Measurements from ENCODE around the gene TJAP1.
"Not testable (repeated sequence)": the region's sequence is repeated elsewhere in the genome, so short reads cannot be mapped to it uniquely, and the experiment has no call there.

TJAP1 gene

GRCh38 chr6:43539409-43539808 is 62.0 kb downstream of the TJAP1 start:
- not testable (repeated sequence) for DNase-seq (ENCODE audit: low read depth)

DNA sequence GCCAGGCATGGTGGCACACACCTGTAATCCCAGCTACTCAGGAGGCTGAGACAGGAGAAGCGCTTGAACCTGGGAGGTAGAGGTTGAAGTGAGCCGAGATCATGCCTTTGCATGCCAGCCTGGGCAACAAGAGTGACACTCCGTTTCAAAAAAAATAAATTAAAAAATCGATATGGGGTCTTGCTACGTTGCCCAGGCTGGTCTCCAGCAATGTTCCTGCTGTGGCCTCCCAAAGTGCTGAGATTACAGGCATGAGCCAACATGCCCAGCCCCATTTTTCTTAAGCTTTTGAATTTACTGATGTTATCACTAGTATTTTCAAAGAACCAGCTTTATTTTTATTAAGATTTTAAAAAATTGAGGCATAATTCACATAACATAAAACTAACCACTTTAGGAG is 63.1 kb downstream of the TJAP1 start:
- no peak for DNase-seq (ENCODE audit: low read depth)

DNA sequence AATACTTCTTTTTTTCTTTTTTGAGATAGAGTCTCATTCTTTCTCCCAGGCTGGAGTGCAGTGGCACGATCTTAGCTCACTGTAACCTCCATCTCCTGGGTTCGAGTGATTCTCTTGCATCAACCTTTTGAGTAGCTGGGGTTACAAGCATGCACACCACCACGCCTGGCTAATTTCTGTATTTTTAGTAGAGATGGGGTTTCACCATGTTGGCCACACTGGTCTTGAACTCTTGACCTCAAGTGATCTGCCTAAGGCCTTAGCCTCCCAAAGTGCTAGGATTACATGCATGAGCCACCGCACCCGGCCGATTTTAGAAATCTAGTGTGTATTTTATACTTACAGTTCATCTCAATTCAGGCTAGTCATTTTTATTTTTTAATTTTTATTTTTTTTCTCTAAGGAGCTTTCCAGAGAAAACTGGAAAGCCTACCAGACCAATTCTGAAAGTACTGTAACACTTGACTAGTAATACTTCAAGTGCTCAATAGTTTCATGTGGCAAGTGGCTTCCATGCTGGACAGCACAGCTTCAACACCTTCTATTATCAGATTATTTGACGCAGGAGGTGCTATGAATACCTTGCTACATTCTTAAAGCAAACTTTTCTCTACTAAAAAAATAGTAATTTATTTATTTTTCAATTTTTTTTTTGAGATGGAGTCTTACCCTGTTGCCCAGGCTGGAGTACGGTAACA is 64.6 kb downstream of the TJAP1 start:
- DNase-seq (ENCODE audit: low read depth): no peak

DNA sequence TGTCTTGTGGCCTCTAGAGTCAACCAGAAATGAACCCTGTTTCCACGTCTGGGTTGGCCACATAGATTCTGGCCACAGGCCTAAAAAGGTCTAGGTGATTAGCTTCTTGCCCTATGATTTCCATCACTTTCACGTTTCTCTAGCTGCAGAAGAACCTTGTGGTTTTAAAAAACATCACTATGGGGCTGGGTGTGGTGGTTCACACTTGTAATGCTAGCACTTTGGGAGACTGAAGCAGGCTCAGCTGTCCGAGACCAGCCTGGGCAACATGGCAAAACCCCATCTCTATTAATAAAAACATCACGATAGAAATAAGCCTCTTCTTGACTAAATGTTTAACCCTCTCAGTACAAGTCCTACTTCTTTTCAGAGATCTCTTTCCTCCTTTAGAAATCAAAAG is 67.1 kb downstream of the TJAP1 start:
- no peak for DNase-seq (ENCODE audit: low read depth)

DNA sequence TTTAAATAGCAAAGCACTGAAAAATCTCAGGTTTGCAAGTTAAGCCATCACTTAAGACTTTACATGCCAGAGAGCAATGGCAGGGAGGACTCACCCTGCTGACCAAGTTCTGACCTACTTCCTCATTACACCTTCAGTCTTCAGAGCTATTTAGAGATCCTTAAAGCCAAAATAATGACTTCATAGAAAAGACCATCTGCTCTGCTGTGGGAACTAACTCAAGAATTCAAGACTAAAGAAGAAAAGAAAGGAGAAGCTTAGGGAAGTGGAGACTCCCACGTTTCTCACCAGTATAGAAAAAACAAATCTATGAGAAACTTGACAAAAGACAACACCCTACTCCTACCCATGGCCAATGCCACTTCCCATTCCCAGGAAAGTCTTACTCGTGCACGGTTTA is 69.9 kb downstream of the TJAP1 start:
- DNase-seq (ENCODE audit: low read depth): no peak

All from activated T-cell treated with anti-CD3 and anti-CD28 coated beads for 48 hours (primary cell).